Endothelial cell of hepatic sinusoid (primary cell): ENCODE data around the gene RAVER2.
"Not testable (repeated sequence)": the region's sequence is repeated elsewhere in the genome, so short reads cannot be mapped to it uniquely, and the experiment has no call there.

ENCODE experiments used
- in situ Hi-C: cut with HindIII; loops from 2 replicates; pipeline ENCODE4 v1.10.0; 2017; ENCODE audit warnings: low sequenced_read_pairs

Gene RAVER2, protein sequence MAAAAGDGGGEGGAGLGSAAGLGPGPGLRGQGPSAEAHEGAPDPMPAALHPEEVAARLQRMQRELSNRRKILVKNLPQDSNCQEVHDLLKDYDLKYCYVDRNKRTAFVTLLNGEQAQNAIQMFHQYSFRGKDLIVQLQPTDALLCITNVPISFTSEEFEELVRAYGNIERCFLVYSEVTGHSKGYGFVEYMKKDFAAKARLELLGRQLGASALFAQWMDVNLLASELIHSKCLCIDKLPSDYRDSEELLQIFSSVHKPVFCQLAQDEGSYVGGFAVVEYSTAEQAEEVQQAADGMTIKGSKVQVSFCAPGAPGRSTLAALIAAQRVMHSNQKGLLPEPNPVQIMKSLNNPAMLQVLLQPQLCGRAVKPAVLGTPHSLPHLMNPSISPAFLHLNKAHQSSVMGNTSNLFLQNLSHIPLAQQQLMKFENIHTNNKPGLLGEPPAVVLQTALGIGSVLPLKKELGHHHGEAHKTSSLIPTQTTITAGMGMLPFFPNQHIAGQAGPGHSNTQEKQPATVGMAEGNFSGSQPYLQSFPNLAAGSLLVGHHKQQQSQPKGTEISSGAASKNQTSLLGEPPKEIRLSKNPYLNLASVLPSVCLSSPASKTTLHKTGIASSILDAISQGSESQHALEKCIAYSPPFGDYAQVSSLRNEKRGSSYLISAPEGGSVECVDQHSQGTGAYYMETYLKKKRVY

DNA sequence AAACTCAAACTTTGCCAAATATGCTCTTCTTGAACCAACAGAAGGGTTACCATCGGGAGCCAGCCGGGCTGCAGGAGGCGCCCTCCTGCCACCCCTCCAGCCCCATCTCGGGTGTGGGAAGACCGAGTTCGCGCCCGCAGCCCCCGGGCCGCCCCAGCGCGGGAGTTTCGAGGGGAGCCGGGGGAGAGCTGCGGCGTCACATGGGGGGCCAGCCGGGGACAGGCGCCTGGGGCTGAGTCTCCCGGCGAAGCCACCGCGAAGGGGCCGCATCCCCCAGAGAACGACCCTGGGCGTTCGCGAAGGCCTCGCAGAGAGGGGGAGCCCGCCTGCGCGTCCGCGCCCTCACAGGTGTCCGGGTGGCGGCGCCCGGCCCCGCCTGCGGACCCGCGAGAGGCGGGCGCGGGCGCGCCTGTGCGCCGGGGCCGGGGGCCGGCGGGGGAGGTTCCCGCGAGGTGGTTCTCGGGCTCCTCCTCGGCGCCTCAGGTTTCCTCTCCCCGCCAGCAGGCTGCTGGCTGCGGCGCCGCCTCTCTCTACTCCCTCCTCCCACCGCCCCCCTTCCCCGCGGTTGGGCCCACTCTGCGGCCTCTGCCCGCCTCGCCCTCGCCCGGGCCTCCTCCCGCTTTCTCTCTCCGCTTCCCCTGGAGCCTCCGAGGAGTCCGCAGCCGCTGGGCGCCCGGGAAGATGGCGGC, at the start of gene RAVER2:
TSS of gene RAVER2 (plus strand) at position 584 of the 689 bp plus-strand sequence. CDS start at position 682, 98 bp downstream.
- in situ Hi-C loops = no loop called here

DNA sequence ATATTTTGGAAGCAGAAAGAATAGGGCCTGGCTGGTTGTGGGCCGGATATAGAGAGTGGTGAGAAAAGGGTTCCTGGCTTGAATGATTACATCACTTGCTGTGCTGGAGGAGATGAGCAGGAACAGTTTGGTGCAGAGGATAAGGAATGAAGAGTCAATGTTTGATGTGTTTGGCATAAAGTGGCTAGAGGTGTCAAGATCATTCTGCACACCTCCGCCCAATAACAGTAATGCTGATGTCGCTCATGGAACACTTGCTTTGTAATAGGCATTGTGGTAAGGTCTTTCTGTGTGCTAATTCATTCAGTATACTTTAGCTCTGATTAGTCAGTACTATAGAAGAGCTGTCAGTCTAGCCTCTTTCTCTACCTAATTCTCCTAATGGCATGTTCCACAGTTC, 48.0 kb upstream of the RAVER2 start:
- in situ Hi-C loops = no loop called here

DNA sequence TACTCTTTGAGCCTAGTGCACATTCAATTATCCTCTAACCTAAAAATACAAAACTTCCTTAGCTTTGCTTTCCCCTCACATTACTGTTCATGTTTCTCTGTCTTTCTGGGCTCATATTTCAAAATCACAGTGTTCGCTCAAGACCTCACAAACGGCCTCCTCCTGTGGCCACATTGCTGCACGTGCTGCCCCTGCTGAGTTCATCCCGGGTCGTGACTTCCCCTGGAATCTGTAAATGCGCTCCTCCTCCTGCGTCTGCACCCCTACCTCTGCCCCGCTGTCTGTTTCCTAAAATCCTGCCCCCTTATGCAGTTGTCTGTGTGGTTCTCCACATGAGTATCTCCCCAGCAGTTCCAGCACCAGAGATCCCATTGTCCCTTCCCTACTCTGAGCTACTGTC, 45.5 kb upstream of the RAVER2 start:
- in situ Hi-C loops = no loop called here

DNA sequence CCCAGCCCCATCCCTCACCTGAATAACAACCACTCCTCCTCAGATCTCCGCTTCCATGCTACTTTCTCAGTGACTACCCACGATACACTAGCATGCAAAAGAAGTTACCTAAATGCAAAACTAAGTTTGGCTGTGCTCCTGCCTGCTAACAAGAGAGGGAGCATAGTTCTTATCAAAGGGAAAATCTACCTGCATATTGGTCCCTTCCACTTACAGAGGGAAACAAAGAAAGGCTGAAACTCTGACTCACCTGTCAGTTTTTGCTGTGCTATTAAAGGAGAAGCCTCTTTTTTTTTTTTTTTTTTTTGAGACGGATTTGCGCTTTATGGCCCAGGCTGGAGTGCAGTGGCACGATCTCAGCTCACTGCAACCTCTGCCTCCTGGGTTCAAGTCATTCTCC, 43.8 kb upstream of the RAVER2 start:
- in situ Hi-C loops = no loop called here

DNA sequence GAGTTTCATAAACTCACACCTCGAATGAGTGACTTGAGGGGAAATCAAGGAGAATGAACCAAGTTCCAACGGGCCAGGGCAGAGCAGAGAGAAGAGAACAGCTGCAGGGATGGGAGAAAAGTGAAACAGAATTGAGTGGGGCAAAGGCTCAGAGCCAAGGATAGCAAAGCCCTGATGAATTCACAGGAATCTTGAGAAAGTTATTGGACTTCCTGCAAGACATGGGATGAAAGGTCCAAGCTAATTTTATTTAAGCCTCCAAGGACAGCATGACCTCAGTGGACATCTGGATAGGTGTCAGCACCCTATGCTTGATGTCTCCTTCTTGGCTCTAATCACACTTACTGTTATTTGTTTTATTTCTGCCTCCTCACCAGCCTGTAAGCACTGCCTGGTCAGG, 43.0 kb upstream of the RAVER2 start:
- in situ Hi-C loops = no loop called here

DNA sequence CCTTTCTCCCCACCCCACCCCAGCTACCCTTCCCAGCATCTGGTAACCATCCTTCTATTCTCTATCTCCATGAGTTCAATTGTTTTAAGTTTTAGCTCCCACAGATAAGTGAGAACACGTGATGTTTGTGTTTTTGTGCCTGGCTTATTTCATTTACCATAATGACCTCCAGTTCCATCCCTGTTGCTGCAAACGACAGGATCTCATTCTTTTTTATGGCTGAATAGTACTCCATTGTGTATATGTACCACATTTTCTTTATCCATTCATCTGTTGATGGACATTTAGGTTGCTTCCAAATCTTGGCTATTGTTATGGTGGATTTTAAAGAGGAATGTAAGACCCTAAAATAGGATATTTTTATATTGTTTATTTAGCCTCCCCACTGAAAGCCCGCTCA, 42.2 kb upstream of the RAVER2 start:
- in situ Hi-C loops = not testable (repeated sequence)

DNA sequence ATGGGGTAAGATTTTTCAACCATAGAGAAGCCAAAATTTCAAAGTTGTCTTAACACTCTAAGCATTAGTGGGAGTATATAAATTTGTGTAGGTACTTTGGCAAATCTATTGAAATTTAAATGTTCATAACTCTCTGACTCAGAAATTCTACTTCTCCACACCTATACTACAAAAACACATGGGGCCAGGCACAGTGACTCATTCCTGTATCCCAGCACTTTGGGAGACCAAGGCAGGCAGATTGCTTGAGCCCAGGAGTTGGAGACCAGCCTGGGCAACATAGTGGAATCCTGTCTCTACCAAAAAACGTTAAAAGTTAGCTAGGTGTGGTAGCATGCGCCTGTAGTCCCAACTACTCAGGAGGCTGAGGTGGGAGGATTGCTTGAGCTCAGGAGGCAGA, 41.3 kb upstream of the RAVER2 start:
- in situ Hi-C loops = no loop called here

DNA sequence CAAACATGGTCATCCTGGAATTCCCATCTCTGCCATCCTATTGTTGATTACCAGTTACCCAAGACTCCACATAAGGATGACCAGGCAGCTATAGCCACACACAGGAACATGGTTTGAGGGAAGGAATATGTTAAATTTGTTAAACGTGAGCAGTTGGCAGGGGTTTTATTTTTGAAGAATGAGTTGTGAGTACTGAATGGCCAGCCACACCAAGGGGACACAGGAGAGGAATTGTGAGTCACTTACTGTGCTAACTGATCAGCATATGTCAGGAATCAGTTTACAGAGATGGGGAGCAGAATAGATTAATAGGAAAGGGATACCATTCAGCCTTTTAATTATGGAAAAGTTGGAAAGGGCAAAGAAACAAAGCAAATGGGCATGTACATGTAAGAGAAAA, 39.3 kb upstream of the RAVER2 start:
- in situ Hi-C loops = no loop called here

DNA sequence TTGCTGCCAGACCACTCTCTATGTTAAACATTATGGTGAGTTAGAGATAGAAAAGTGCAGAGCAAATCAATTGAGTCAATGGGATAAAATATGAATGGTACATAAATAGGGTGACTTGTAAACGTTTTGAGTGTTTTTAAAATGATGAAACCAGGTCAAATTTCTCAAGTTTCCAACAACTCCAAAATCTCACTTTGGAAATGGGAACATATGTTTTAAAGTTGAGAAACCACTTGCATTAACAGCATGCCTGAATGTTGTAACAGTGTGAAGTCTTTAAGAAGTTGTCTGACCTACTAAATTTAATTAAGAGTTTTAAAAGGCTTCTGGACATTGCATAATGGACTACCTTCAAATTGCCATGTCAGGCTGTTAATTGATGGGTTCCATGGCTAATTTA, 33.6 kb upstream of the RAVER2 start:
- in situ Hi-C loops = no loop called here

DNA sequence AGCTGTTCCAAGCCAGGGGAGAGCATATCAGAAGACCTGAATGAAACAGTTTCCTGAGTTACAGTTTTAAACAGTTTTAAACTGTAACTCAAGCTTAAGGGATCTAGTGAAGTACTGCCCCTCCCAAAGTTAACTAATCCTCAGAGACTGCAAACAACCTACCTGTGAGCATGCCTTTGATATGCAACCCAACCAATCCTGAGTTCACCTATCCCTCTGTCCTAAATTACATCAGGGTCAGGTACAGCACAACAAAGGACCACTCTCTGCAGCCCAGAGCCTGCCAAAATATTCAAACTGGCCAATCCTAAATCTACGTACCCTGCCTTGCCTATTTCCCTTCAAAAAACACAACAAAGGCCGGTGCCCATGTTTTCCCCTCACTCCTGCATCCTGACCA, 32.8 kb upstream of the RAVER2 start:
- in situ Hi-C loops = no loop called here

DNA sequence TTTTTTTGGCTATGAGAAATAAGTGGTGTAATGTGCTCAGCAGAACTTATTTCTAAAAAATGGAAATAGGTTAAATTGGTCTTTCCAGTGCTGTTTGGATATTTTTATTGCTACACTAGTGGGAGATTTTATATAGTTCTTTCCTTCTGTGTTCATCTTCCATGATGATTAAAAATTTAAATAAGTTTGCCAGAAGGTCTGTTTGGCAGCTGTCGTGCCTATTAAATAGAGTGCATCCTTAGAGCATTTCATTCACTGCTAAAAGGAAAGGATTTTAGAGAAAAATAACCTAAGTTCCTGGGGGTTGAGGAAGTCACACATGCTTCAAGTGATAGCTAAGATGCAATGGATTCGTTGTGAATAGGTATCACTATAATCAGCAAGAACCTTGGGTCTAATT, 29.7 kb upstream of the RAVER2 start:
- in situ Hi-C loops = no loop called here

DNA sequence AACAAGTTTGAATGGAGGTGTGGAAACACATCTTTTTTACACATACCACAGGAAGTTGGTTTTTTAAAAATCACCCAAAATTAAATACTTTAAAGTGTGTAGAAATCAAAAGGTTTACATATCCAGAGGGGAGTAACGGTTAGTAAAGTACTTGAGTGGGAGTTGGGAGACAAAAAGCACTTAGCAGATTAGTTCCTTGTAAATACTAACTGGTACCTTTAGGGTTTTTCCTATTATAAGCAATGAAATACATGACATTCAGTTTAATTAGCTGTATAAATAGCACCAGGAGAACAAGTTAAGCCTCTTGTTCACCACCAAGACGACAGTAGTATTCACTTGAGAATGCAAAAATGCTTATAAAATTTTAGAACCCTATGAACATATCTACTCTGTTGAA, 23.7 kb upstream of the RAVER2 start:
- in situ Hi-C loops = loop anchor here (5.0 kb wide), 1 partner anchor 49 kb away; no protein-coding TSS in a partner anchor

DNA sequence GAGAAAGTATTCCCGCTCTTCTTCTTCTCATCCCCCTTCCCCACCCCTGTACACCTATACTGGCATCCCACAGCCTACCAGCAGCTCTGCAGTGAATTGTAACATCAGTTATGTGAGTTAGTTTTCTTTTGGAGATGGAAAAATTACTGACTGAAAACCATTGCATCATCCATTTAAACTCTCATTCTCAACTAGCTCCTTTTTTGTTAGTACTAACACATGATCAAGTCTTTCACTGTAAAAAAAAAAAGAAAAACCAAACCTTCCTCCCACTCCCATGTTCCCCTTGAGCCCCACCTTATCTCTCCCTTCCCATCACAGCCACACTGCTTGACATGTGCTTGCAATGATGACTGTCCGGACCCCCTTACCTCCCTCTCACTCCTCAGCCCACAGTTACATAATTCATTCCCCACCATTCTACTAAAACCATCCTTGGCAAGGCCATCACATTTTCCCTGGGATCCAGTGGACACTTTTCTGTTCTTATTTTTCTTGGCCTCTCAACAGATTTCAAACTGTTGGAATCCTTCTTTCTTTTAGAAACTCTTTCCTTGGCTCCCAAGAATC, 23.2 kb upstream of the RAVER2 start:
- in situ Hi-C loops = loop anchor here (5.0 kb wide), 1 partner anchor 49 kb away; no protein-coding TSS in a partner anchor

DNA sequence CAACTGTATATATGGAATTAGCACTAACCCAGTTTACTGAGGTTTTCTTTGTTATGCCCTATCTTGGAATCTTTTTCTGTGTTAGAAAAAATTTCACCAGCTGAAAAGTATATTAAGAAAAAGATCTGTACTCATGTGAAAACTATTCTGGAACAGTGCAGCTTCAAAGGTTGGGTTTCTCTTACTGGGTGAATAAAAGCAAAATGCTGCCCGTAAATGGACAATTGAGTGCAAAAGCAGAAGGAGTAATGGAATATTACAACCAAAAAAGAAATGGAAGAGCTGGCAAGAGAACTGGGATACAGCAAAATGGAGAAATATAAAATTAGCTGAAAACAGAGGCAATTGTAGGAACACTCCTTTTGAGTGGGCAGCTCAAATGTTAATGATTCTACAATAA, 17.0 kb upstream of the RAVER2 start:
- in situ Hi-C loops = no loop called here

DNA sequence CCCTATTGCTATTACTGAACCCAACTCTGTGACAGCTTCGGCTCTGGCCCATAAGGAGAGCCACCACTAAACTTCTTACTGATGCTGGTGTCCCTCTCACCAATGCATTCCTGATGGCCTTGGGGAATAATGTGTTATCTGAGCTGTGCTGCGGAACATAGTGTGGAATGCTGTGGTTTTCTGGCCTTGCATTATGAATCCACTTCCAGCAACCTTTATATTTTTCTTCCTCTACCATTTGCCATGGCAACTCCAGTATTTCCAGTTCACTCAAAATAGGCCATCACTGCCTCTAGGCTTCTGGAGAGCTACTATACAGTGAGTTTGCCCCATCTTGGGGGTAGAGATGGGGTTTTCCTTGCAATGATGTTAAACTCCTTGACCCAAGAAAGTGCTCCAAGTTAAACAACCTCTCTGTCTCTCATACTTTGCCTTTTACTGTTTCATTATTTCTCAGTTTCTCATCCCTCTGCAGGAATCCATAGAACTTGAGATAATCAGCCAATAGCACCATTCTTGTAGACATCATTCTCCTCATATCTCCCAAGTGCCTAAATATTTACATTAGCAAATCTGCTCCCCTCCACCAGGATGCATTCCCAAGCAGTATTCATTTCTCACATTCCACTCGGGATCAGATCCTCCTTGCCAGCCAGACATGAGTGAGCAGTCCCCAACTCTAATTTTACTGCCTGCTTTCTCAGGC, 11.1 kb upstream of the RAVER2 start:
- in situ Hi-C loops = no loop called here

DNA sequence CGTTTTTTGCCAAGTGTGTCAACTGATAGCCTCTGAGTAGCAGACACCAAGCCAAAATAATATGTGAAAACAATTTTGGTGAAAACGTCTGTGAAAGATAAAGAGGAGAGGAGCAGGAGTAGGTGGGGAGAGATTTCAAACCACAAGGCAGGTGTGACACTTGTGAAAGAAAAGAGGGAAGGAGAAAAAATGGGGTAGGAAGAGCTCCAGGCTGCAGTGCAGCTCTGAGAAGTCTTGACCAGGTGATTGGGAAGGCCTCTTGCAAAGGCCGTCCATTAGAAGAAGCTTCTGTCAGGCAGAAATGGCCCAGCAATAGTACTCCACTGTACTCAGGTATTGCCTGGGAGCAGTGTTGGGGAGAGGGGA, 10.6 kb upstream of the RAVER2 start:
- in situ Hi-C loops = no loop called here

DNA sequence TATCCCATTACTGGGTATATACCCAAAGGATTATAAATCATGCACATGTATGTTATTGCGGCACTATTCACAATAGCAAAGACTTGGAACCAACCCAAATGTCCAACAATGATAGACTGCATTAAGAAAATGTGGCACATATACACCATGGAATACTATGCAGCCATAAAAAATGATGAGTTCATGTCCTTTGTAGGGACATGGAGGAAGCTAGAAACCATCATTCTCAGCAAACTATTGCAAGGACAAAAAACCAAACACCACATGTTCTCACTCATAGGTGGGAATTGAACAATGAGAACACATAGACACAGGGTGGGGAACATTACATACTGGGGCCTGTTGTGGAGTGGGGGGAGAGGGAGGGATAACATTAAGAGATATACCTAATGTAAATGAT, 4.2 kb upstream of the RAVER2 start:
- in situ Hi-C loops = not testable (repeated sequence)

DNA sequence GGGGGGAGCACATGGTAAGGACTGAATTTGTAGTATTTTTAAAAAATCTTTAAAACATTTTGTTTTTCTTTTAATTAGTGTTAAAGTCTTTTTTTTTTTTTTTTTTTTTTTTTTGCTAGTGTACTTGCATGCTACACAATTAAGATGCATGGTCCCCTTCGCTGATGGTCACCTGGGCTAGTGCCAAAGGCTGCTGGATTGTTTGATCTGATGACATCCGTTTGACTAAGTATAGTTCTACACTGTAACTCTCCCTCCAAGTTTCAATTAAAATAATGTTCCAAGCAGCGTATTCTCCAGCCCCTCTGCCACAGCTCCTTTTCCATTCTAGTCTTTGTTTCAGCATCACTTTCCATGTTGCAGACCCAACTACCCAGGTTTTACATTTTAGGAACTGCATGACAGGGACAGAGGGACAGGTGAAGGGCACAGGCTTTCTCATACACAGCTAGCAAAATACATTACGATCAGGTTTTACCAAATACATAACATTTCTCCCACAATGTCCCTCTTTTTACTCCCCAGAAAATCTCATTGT, 852 bp upstream of the RAVER2 start:
- in situ Hi-C loops = no loop called here

DNA sequence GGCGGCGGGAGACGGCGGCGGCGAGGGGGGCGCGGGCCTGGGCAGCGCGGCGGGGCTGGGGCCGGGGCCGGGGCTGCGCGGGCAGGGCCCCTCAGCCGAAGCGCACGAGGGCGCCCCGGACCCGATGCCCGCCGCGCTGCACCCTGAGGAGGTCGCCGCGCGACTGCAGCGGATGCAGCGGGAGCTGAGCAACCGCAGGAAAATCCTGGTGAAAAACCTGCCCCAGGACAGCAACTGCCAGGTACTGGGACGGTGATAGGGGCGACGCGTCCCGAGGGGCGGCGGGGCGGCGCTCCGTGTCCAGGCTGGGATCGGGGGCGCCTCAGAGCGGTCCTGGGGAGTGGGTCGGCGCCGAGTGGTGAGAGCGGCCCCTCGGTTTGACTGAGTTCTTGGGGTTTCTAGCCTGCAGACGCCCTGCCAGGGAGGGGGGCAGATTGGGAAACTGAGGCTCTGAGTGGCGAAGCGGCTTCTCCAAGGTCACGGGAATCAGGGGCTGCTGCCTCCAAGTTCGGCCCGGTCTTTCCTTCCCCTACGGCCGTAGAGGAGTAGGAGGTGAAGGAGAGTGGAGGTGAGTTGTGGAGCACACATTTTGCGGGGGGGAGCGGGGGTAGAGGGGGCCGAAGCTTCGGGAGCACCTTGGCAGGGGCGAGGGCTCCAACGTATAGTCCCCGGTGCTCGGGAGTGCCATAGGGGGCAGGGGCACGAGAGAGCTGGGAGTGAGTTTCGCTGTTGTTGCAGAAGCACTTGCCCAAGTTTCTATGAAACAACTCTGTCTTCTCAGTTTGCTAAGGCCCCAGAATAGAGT, 508 bp downstream of the RAVER2 start:
- in situ Hi-C loops = no loop called here
